Right lobe of liver (tissue), 4 donors: Measurements from ENCODE around the gene NME1.

Experiments
- POLR2A ChIP-seq: fragments of 450-650 bp; IDR thresholded peaks from one replicate; pipeline ENCODE4 v1.6.1; 2017; ENCODE audit warnings: antibody characterized with exemption, mild to moderate bottlenecking
- TF ChIP-seq, protein P1 (sequence below), 4 donors: fragments of 200-600 bp in 3 of 4; fragments of 450-650 bp in 1 of 4; IDR thresholded peaks; one replicate each; pipeline versions ENCODE4 v1.5.1 to v1.8.0; 2016 to 2022; ENCODE audit warnings: antibody characterized with exemption in 4 of 4, mild to moderate bottlenecking in 2 of 4
- donor health status: DM: no; HTN: no; CAD: no.
- donor health status: DM: no; HTN: no; CAD: no.
- donor health status: DM: no; HTN: yes; CAD: no.

- TF ChIP-seq, protein P1, sequence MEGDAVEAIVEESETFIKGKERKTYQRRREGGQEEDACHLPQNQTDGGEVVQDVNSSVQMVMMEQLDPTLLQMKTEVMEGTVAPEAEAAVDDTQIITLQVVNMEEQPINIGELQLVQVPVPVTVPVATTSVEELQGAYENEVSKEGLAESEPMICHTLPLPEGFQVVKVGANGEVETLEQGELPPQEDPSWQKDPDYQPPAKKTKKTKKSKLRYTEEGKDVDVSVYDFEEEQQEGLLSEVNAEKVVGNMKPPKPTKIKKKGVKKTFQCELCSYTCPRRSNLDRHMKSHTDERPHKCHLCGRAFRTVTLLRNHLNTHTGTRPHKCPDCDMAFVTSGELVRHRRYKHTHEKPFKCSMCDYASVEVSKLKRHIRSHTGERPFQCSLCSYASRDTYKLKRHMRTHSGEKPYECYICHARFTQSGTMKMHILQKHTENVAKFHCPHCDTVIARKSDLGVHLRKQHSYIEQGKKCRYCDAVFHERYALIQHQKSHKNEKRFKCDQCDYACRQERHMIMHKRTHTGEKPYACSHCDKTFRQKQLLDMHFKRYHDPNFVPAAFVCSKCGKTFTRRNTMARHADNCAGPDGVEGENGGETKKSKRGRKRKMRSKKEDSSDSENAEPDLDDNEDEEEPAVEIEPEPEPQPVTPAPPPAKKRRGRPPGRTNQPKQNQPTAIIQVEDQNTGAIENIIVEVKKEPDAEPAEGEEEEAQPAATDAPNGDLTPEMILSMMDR (IDR thresholded peaks at IDR 0.05), result no peak
- TF ChIP-seq POLR2A, result no peak
Observed at GRCh38 chr17:51161541-51161940, 8.2 kb downstream of the NME1 start.
